GM10248 (cell line): ENCODE data around the gene RERE.
A peak's percentile ranks its signal among the peaks of the same experiment; 100 is the strongest.

ENCODE experiments used
- CTCF ChIA-PET: fragments of 300-600 bp; sonication (Branson Sonifier 250); formaldehyde crosslinking; extraction: SDS; loops from one replicate; lab custom pipeline; 2021; ENCODE audit warnings: antibody characterized with exemption; lab: Yijun Ruan, JAX
- POLR2A ChIA-PET: fragments of 350-650 bp; sonication (Branson Sonifier 250); formaldehyde crosslinking; extraction: SDS; loops from one replicate; lab custom pipeline; 2020; ENCODE audit warnings: antibody characterized with exemption; lab: Yijun Ruan, JAX
- DNase-seq: peaks from one replicate; pipeline ENCODE4 v3.0.0; 2012; ENCODE audit errors: extremely low spot score
- CTCF ChIP-seq: IDR thresholded peaks from 2 replicates; pipeline ENCODE4 v1.5.1; 2012; ENCODE audit warnings: mild to moderate bottlenecking, low read depth; ENCODE audit errors: extremely low read depth, missing control alignments, control extremely low read depth

Gene RERE

GRCh38 chr1:8324176-8324810 lies 493.1 kb downstream of the RERE start:
- TF ChIP-seq CTCF, result no peak
- ChIA-PET POLR2A (no interaction called here), CTCF (interaction anchor here (0.7 to 1.7 kb wide), 3 partner anchors 10 to 309 kb away, joined by 3 to 5 read pairs (median 3); no protein-coding TSS in a partner anchor)
- no peak for DNase-seq

DNA sequence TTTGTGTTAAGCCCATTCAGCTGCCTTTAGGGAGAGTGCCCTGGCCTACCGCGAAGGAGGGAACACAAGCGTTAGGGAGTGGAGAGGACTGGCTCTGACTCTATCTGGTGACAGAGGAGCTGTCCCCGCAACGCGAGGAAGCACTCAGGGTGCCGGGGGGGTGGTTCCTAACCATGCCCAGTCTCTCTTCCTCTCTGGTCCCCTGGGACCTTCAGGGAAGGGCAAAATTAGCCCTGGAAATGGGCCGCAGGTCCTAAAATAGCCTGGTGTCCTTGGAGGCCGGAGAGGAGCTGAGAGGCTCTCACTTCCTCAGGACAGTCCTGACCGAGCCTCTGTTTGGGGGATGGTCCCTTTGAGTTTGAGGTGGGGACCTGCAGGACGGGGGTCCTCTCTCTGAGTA lies 493.7 kb downstream of the RERE start:
- CTCF ChIA-PET, result interaction anchor here (0.7 to 1.7 kb wide), 3 partner anchors 9 to 309 kb away, joined by 3 to 5 read pairs (median 3); no protein-coding TSS in a partner anchor
- no peak for TF ChIP-seq CTCF

GRCh38 chr1:8321612-8322011 lies 495.8 kb downstream of the RERE start:
- ChIA-PET CTCF (interaction anchor here (2.3 kb wide), 1 partner anchor 306 kb away, joined by 8 read pairs; no protein-coding TSS in a partner anchor), POLR2A (no interaction called here)
- TF ChIP-seq CTCF, result no peak

More for the DNA sequence above, 493.7 kb downstream of the RERE start:
- DNase-seq, result no peak
- POLR2A ChIA-PET, result no interaction called here

GRCh38 chr1:8318436-8318835 lies 499.0 kb downstream of the RERE start:
- ChIA-PET CTCF (interaction anchor here (0.9 to 1.7 kb wide), 4 partner anchors 11 to 336 kb away, joined by 3 to 9 read pairs (median 3); no protein-coding TSS in a partner anchor), POLR2A (no interaction called here)
- DNase-seq, result no peak
- TF ChIP-seq CTCF, result no peak

More at GRCh38 chr1:8321612-8322011, 495.8 kb downstream of the RERE start:
- DNase-seq, result no peak

DNA sequence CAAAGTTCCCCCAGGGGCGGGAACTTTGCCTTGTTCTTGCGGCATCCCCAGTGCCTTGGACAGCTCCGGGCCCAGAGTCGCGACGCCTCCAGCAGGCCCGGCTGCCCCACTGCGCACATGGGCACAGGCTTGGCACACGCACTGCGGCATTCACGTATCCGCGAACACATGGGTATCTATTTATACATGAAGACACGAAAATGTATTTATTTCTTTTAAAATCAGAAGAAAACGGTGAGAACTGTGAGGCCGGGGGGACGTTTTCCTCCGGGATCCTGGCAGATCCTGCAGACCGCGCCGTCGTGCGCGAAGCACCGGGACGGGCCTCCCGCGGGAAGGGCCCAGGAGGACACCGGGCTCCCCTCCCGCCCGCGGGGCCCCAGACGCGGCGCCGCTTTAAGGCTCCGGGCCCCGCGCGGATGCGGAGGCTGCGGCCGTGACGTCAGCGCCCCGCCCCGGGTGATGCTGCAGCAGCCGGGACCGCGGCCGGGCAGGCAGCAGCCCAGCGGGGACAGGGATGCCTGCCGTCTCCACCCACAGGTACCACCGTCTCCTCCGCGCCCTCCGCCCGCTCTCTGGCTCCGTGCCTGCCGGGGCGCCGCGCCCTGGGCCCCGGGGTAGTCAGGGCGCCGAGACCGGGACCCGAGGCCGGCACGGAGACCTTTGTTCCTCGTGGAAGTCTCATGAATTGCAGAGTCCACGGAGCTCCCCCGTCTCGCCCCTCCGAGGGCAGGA lies 499.6 kb downstream of the RERE start, which contains the start of gene SLC45A1:
Gene SLC45A1 (plus strand): TSS at position 468 of the 735 bp plus-strand sequence. CDS start 6,216 bp downstream, outside the sequence.
- CTCF ChIA-PET, result interaction anchor here (0.9 to 1.7 kb wide), 4 partner anchors 10 to 335 kb away, joined by 3 to 9 read pairs (median 3); no protein-coding TSS in a partner anchor
- POLR2A ChIA-PET, result no interaction called here
- no peak for TF ChIP-seq CTCF
- peak; percentile 86 for DNase-seq
